Hepatocyte (in vitro differentiated cells): ENCODE results near the gene RER1.

ENCODE experiments used
- EZH2 ChIP-seq: fragments of 200-600 bp; sonication (generic); IDR thresholded peaks from 2 replicates; pipeline ENCODE4 v1.6.1; 2016; ENCODE audit warnings: antibody characterized with exemption, mild to moderate bottlenecking, borderline replicate concordance
- TF ChIP-seq, protein P1 (sequence below): fragments of 200-600 bp; sonication (generic); IDR thresholded peaks from 2 replicates; pipeline ENCODE4 v1.5.1; 2016; ENCODE audit warnings: antibody characterized with exemption, mild to moderate bottlenecking; ENCODE audit not compliant: poor library complexity

DNA sequence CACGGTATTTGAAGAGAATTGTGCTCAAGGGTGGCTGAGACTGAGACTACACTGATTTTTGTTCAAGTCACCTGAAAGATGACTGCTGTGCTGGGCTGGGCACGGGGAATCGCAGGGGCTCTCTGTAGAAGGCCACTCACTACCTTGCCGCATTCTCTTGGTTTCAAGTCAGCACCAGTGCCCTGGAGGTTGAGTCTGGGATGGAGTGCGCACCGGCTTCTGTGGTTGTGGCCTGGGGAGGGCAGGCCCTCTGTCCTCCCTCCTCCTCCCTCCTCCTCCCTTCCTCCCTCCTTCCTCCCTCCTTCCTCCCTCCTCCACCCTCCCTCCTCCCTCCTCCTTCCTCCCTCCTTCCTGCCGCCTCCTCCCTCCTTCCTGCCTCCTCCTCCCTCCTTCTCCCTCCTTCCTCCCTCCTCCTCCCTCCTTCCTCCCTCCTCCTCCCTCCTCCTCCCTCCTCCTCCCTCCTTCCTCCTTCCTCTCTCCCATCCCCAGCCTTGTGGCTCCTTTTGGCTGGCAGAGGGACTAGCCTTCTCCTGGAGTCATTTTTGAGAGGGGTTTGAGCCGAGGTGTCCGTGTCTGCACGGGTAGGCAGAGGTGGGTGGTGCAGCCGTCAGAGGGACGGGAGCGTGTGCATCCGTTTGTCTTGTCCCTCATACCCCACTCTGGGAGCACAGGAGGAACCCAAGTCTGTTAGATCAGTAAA lies 9.5 kb downstream of the RER1 start:
- TF ChIP-seq, protein P1, sequence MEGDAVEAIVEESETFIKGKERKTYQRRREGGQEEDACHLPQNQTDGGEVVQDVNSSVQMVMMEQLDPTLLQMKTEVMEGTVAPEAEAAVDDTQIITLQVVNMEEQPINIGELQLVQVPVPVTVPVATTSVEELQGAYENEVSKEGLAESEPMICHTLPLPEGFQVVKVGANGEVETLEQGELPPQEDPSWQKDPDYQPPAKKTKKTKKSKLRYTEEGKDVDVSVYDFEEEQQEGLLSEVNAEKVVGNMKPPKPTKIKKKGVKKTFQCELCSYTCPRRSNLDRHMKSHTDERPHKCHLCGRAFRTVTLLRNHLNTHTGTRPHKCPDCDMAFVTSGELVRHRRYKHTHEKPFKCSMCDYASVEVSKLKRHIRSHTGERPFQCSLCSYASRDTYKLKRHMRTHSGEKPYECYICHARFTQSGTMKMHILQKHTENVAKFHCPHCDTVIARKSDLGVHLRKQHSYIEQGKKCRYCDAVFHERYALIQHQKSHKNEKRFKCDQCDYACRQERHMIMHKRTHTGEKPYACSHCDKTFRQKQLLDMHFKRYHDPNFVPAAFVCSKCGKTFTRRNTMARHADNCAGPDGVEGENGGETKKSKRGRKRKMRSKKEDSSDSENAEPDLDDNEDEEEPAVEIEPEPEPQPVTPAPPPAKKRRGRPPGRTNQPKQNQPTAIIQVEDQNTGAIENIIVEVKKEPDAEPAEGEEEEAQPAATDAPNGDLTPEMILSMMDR = no peak
- TF ChIP-seq EZH2 = no peak
